Esophagus muscularis mucosa (tissue), 4 donors: ENCODE results near the gene KRT82.

Source experiments
- CTCF ChIP-seq, 3 experiments: fragments of 200-600 bp in 2 of 3; fragments of 450-650 bp in 1 of 3; sonication (generic) in 2 of 3; IDR thresholded peaks; one replicate each; pipeline ENCODE4 v1.5.1; 2017 to 2019; ENCODE audit warnings: antibody characterized with exemption in 3 of 3, mild to moderate bottlenecking in 2 of 3, moderate library complexity in 1 of 3
- EP300 ChIP-seq: sonication (generic); formaldehyde crosslinking; IDR thresholded peaks from one replicate; pipeline ENCODE4 v1.6.1; 2017; ENCODE audit warnings: antibody characterized with exemption
- POLR2A ChIP-seq: fragments of 450-650 bp; IDR thresholded peaks from one replicate; pipeline ENCODE4 v1.6.1; 2017; ENCODE audit warnings: antibody characterized with exemption, moderate library complexity, mild to moderate bottlenecking, low read depth
- POLR2AphosphoS5 ChIP-seq, 2 donors: sonication (generic); formaldehyde crosslinking; IDR thresholded peaks; one replicate each; pipeline ENCODE4 v1.6.1; 2017; ENCODE audit warnings: antibody characterized with exemption in 2 of 2

GRCh38 chr12:52448228-52448627 is 42.1 kb upstream of the KRT82 start:
- TF ChIP-seq POLR2A (no peak), CTCF (IDR thresholded peaks at IDR 0.05) (no peak), EP300 (no peak), POLR2AphosphoS5 (IDR thresholded peaks at IDR 0.05) (no peak)
